ENCODE measurements around the gene ZMYND11. TPM values are rescaled to one million over a fixed set of nuclear protein-coding genes. Genes with fewer than 3 reads are reported as not detected.
"Not testable (repeated sequence)": the region's sequence is repeated elsewhere in the genome, so short reads cannot be mapped to it uniquely, and the experiment has no call there.

The ZMYND11 gene
- total RNA-seq, 1 donor = 18.1 TPM

- Histone ChIP-seq H3K4me1 (ENCODE audit: insufficient read depth, low read length) (no peaks in the 10 kb centered on the region), H3K9me3 (ENCODE audit: low read depth, low read length) (no peaks in the 10 kb centered on the region), H3K4me3 (ENCODE audit: low read length) (no peak overlapping the region), H3K27me3 (ENCODE audit: insufficient read depth, low read length) (no peaks in the 10 kb centered on the region)
Observed at GRCh38 chr10:239109-239508, 103.9 kb downstream of the ZMYND11 start.

- H3K4me1 ChIP-seq (ENCODE audit: insufficient read depth, low read length) = no peaks in the 10 kb centered on the region
- no peak overlapping the region for H3K4me3 ChIP-seq (ENCODE audit: low read length)
- H3K9me3 ChIP-seq (ENCODE audit: low read depth, low read length) = no peaks in the 10 kb centered on the region
- H3K27me3 ChIP-seq (ENCODE audit: insufficient read depth, low read length) = no peaks in the 10 kb centered on the region
Observed at GRCh38 chr10:241451-241850, 106.2 kb downstream of the ZMYND11 start.

- H3K9me3 ChIP-seq (ENCODE audit: low read depth, low read length) = no peaks in the 10 kb centered on the region
- no peaks in the 10 kb centered on the region for H3K27me3 ChIP-seq (ENCODE audit: insufficient read depth, low read length)
- H3K4me1 ChIP-seq (ENCODE audit: insufficient read depth, low read length) = no peaks in the 10 kb centered on the region
Observed at GRCh38 chr10:241966-242643, 106.8 kb downstream of the ZMYND11 start.

GRCh38 chr10:244227-244626 lies 109.0 kb downstream of the ZMYND11 start:
- H3K4me3 ChIP-seq (ENCODE audit: low read length) = no peak overlapping the region
- no peaks in the 10 kb centered on the region for H3K27me3 ChIP-seq (ENCODE audit: insufficient read depth, low read length)
- no peaks in the 10 kb centered on the region for H3K9me3 ChIP-seq (ENCODE audit: low read depth, low read length)
- no peaks in the 10 kb centered on the region for H3K4me1 ChIP-seq (ENCODE audit: insufficient read depth, low read length)

More at GRCh38 chr10:241966-242643, 106.8 kb downstream of the ZMYND11 start:
- no peak overlapping the region for H3K4me3 ChIP-seq (ENCODE audit: low read length)

- no peak overlapping the region for H3K4me3 ChIP-seq (ENCODE audit: low read length)
- H3K9me3 ChIP-seq (ENCODE audit: low read depth, low read length) = no peaks in the 10 kb centered on the region
- no peaks in the 10 kb centered on the region for H3K4me1 ChIP-seq (ENCODE audit: insufficient read depth, low read length)
- no peaks in the 10 kb centered on the region for H3K27me3 ChIP-seq (ENCODE audit: insufficient read depth, low read length)
Observed at GRCh38 chr10:246431-246830, 111.2 kb downstream of the ZMYND11 start.

GRCh38 chr10:247480-247879 lies 112.2 kb downstream of the ZMYND11 start:
- no peaks in the 10 kb centered on the region for H3K9me3 ChIP-seq (ENCODE audit: low read depth, low read length)
- H3K4me1 ChIP-seq (ENCODE audit: insufficient read depth, low read length) = no peaks in the 10 kb centered on the region
- H3K27me3 ChIP-seq (ENCODE audit: insufficient read depth, low read length) = no peaks in the 10 kb centered on the region
- no peak overlapping the region for H3K4me3 ChIP-seq (ENCODE audit: low read length)

- H3K4me3 ChIP-seq (ENCODE audit: low read length) = no peak overlapping the region
Observed at GRCh38 chr10:248307-248706, 113.1 kb downstream of the ZMYND11 start.

GRCh38 chr10:251982-252582 lies 116.8 kb downstream of the ZMYND11 start:
- no peaks in the 10 kb centered on the region for H3K9me3 ChIP-seq (ENCODE audit: low read depth, low read length)
- H3K27me3 ChIP-seq (ENCODE audit: insufficient read depth, low read length) = no peaks in the 10 kb centered on the region
- H3K4me3 ChIP-seq (ENCODE audit: low read length) = no peak overlapping the region
- no peaks in the 10 kb centered on the region for H3K4me1 ChIP-seq (ENCODE audit: insufficient read depth, low read length)

More at GRCh38 chr10:248307-248706, 113.1 kb downstream of the ZMYND11 start:
- H3K9me3 ChIP-seq (ENCODE audit: low read depth, low read length) = no peaks in the 10 kb centered on the region
- no peaks in the 10 kb centered on the region for H3K4me1 ChIP-seq (ENCODE audit: insufficient read depth, low read length)
- H3K27me3 ChIP-seq (ENCODE audit: insufficient read depth, low read length) = no peaks in the 10 kb centered on the region

GRCh38 chr10:260819-261429 lies 125.7 kb downstream of the ZMYND11 start:
- no peaks in the 10 kb centered on the region for H3K9me3 ChIP-seq (ENCODE audit: low read depth, low read length)
- peaks cover 7% of the 10 kb centered on the region for H3K4me1 ChIP-seq (ENCODE audit: insufficient read depth, low read length)
- no peak overlapping the region for H3K4me3 ChIP-seq (ENCODE audit: low read length)
- H3K27me3 ChIP-seq (ENCODE audit: insufficient read depth, low read length) = no peaks in the 10 kb centered on the region

- not testable (repeated sequence) for H3K4me3 ChIP-seq (ENCODE audit: low read length); H3K4me1 ChIP-seq (ENCODE audit: insufficient read depth, low read length); H3K27me3 ChIP-seq (ENCODE audit: insufficient read depth, low read length); H3K9me3 ChIP-seq (ENCODE audit: low read depth, low read length)
Observed at GRCh38 chr10:264160-265073, 129.2 kb downstream of the ZMYND11 start.

- not testable (repeated sequence) for H3K4me3 ChIP-seq (ENCODE audit: low read length); H3K9me3 ChIP-seq (ENCODE audit: low read depth, low read length); H3K27me3 ChIP-seq (ENCODE audit: insufficient read depth, low read length); H3K4me1 ChIP-seq (ENCODE audit: insufficient read depth, low read length)
Observed at GRCh38 chr10:265074-265440, 129.8 kb downstream of the ZMYND11 start.

GRCh38 chr10:265816-266588 lies 130.7 kb downstream of the ZMYND11 start:
- not testable (repeated sequence) for H3K4me3 ChIP-seq (ENCODE audit: low read length)

GRCh38 chr10:266974-267425 lies 131.7 kb downstream of the ZMYND11 start:
- Histone ChIP-seq H3K27me3 (ENCODE audit: insufficient read depth, low read length) (no peaks in the 10 kb centered on the region), H3K4me3 (ENCODE audit: low read length) (no peak overlapping the region), H3K9me3 (ENCODE audit: low read depth, low read length) (no peaks in the 10 kb centered on the region), H3K4me1 (ENCODE audit: insufficient read depth, low read length) (no peaks in the 10 kb centered on the region)

More at GRCh38 chr10:265816-266588, 130.7 kb downstream of the ZMYND11 start:
- H3K9me3 ChIP-seq (ENCODE audit: low read depth, low read length); H3K4me1 ChIP-seq (ENCODE audit: insufficient read depth, low read length); H3K27me3 ChIP-seq (ENCODE audit: insufficient read depth, low read length): not testable (repeated sequence)

GRCh38 chr10:267705-268104 lies 132.4 kb downstream of the ZMYND11 start:
- Histone ChIP-seq H3K27me3 (ENCODE audit: insufficient read depth, low read length) (no peaks in the 10 kb centered on the region), H3K4me3 (ENCODE audit: low read length) (no peak overlapping the region), H3K9me3 (ENCODE audit: low read depth, low read length) (no peaks in the 10 kb centered on the region), H3K4me1 (ENCODE audit: insufficient read depth, low read length) (no peaks in the 10 kb centered on the region)
